ENCODE measurements around the gene LOC101059915.
"Not testable (repeated sequence)": the region's sequence is repeated elsewhere in the genome, so short reads cannot be mapped to it uniquely, and the experiment has no call there.

LOC101059915 gene

DNA sequence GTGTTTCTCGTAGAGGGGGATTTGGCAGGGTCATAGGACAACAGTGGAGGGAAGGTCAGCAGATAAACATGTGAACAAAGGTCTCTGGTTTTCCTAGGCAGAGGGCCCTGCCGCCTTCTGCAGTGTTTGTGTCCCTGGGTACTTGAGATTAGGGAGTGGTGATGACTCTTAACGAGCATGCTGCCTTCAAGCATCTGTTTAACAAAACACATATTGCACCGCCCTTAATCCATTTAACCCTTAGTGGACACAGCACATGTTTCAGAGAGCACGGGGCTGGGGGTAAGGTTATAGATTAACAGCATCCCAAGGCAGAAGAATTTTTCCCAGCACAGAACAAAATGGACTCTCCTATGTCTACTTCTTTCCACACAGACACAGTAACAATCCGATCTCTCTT is 22.9 kb upstream of the LOC101059915 start:
- DNase-seq: not testable (repeated sequence)

DNA sequence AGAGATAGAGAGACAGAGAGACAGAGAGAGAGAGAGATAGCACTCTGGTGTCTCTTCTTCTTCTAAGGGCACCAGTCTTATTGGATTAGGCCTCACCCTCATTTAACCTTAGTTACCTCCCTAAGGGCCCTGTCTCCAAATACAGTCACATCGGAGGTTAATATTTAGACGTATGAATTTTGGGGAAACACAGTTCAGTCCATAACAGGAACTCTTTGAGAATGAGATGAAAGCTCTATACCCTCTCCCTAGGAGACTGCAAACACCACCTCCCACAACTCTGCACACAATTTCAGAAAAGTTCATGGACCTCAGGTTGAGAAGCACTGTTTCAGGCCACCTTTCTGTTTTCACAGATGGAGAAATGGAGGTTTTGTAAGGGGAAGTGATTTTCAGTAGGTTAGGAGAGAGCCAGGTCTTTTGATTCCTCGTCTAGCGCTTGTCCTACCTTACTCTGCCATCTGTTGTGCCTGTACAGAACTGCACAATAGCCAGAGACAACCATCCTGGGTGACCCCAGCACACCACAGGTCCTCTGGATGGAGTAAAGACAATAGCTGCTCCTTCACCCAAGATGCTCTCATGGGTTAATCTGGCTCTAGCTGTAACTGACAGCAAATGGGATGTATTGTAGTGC is 16.9 kb upstream of the LOC101059915 start:
- no peak for DNase-seq

DNA sequence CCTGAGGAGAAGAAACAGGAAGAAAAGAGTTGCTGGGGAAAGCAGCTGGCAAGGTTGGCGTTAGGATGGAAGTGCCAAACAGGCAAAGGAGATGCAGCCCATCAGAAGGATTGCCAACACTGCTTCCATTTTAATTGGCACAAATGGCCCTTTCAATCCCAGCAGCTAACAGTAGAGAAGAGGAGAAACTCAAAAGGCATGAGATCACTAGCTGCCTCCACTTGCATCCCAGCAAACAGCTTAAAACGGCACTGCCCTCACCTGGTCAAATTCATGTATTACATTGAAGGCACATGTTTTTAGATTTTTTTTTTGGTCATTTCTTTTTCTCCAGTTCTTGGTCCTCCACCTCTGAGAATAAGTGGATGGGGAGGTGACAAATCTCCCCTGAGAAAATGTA is 14.9 kb upstream of the LOC101059915 start:
- peak; percentile 68 for DNase-seq

DNA sequence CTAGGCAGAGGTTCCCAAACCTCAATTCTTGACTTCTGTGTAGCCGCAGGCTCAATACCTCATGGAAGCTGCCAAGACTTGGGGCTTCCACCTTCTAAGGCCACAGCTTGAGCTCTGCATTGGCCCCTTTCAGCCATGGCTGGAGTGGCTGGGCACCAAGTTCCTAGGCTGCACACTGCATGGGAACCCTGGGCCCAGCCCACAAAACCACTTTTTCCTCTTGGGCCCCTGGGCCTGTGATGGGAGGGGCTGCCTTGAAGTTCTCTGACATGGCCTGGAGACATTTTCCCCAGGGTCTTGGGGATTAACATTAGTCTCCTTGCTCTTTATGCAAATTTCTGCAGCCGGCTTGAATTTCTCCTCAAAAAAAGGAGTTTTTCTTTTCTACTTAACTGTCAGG is 14.0 kb upstream of the LOC101059915 start:
- DNase-seq: no peak

DNA sequence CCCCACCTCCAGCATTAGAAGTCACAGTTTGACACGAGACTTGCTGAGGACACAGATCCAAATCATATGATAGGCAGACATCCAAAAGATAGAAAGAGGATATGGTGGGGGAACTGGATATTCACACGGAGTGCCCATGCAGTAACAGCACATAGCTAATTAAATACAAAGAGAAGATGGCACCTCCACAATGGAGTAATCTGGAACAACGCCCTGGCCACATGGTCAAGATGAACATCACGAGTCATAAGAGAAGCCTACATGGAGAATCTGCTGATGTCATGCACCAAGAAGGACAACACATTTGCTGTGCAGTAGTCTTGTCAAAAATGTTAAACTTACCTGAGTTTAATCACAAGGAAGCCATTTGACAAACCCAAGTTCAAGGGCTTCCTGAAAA is 10.1 kb upstream of the LOC101059915 start:
- no peak for DNase-seq

- no peak for DNase-seq
Observed at GRCh38 chrX:71659342-71659741, 8.0 kb upstream of the LOC101059915 start.

DNA sequence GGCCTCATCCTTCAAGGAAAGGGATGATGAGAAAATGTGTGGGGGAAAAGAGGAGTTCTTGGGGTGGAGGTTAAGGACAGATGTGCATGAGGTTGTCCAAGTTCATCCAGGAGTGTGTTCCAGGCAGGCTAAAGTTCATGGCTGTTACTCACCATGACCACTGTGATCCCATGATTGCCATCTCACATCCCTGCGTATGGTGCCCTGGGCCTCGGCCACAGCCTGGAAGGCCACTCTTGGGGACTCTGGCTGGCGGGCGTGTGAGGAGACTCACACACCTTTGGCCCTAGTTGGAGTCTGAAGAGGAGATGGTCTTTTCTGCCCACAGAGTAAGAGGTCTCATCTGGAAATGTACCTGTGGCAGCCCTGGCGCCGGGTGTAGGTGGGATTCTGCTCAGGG is 7.4 kb upstream of the LOC101059915 start:
- no peak for DNase-seq

GRCh38 chrX:71660562-71661416 is 6.6 kb upstream of the LOC101059915 start:
- DNase-seq: no peak

DNA sequence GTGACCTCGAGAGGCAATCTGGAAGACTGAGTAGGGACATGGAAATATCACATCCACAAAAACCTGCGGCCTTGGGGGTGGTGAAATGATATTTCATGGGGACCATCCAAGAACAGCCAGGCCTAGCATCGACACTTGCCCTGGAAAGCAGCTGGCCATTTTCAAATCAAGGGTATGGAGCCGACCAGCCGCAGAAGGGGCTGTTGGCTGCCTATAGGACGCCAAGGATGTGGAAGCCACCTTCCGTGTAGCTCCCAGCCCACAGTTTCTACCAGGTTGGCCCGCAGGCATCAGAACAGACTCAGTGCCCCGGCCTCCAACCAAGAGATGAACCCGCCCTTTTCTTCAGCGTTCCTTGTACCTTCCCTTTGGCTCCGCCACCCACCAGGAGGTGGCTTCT is 5.4 kb upstream of the LOC101059915 start:
- DNase-seq: no peak

GRCh38 chrX:71662654-71663053 is 4.7 kb upstream of the LOC101059915 start:
- DNase-seq: not testable (repeated sequence)

- peak; percentile 69 for DNase-seq
Observed at GRCh38 chrX:71663238-71663637, 4.1 kb upstream of the LOC101059915 start.

DNA sequence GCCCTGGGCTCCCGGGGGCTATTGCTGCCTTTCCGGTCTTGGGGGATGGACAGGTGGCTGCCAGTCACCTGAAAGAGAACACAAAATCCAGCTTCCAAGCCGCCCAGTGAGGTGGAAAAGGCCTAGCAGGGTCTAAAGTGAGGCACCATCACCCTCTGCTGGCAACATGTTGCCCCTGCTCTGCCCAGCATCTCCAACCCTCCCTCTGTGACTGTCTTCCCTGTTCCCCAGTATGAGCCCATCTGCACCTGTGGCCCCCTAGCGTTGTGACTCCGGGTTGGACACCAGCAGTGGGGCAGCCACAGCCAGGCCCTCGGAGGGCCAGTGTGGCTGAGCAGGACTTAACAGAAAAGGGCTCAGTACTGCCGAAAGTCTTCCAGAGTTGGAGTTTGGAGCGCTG is 3.1 kb upstream of the LOC101059915 start:
- peak; percentile 41 for DNase-seq

GRCh38 chrX:71664889-71665491 is 2.4 kb upstream of the LOC101059915 start:
- DNase-seq: no peak

DNA sequence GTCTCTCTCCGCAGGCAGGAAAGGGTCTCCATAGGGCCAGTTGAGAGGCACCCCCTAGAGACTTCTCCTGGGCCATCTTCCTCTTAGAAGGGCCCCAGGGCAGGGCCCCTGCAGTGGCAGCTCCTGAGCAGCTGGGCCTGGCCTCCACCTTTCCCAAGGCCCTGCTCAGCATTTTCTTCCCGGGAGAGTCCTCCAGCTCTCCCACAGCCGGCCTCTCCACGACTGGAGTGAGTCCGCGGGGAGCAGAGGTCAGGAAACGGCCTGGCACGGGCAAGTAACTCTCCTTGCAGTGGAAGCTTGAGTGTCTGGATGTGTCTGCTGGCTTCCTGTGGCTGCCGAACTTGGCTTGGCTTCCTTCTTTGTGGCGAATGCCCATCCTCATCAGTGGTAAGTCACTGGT is 1.6 kb upstream of the LOC101059915 start:
- DNase-seq: no peak

- no peak for DNase-seq
Observed at GRCh38 chrX:71666240-71667223, 814 bp upstream of the LOC101059915 start.

- DNase-seq: no peak
Observed at GRCh38 chrX:71668248-71668595, 876 bp downstream of the LOC101059915 start.

- no peak for DNase-seq
Observed at GRCh38 chrX:71669492-71669891, 2.1 kb downstream of the LOC101059915 start.

GRCh38 chrX:71669947-71670346 is 2.6 kb downstream of the LOC101059915 start:
- peak; percentile 41 for DNase-seq

DNA sequence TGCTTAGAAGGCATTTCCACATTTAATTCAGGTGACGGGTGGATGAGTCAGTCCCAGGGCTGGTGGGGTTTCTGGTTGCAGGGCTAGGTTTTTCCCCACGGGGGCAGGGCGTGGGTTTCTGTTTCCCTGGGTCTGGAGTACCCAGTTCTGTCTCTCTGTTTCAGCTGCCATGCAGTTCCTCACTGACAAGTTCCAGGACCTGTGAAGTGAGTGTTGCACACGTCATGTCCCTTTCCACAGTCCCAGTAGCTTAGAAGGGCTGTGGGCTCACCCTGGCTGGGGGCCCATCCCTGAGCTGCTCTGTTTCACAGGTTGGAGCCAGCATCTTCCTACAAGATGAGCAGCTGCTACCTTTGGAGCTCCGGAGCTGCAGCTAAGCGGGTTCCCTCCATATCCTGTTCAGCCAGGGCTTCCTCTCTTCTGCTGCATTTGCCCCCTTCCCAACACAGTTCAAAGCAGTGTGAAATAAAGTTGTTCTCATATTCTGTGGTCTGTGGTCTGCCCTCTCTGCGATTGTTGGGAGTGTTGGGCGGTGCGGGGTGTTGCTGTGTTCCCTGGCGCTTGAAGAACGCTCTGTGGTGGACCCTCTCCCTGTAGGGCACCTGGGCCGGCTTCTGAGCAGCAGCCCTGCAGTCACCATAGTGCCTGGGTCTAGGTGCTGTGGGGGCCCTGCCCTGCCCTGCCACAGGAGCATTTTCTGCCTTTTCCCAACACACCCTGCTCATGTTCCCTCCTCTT is 3.9 kb downstream of the LOC101059915 start:
- peak; percentile 74 for DNase-seq

- DNase-seq: no peak
Observed at GRCh38 chrX:71671938-71672337, 4.6 kb downstream of the LOC101059915 start.

GRCh38 chrX:71675636-71676035 is 8.3 kb downstream of the LOC101059915 start:
- not testable (repeated sequence) for DNase-seq

All from stimulated activated CD8-positive, alpha-beta memory T cell treated with anti-CD3 and anti-CD28 coated beads, Interleukin-4, amount 100 ng/mL, for 48 hours (primary cell).